WTC11 (cell line): ENCODE results near the gene SPRR2A.

Source experiments
- ERG ChIP-seq: fragments of 250-450 bp; sonication (Bioruptor Pico); IDR thresholded peaks from 2 replicates; pipeline ENCODE4 v1.8.0; 2021; ENCODE audit warnings: mild to moderate bottlenecking
- ESRRA ChIP-seq: sonication (generic); formaldehyde crosslinking; IDR thresholded peaks from 2 replicates; pipeline ENCODE4 v1.8.1; 2022; ENCODE audit warnings: mild to moderate bottlenecking, missing genetic modification reagents, borderline replicate concordance
- MAX ChIP-seq: sonication (generic); formaldehyde crosslinking; IDR thresholded peaks from 2 replicates; pipeline ENCODE4 v1.8.0; 2022; ENCODE audit warnings: mild to moderate bottlenecking, missing genetic modification reagents
- TCF7 ChIP-seq: sonication (generic); formaldehyde crosslinking; IDR thresholded peaks from 2 replicates; pipeline ENCODE4 v1.8.0; 2022; ENCODE audit warnings: mild to moderate bottlenecking, low read depth, missing genetic modification reagents, moderate library complexity
- USF1 ChIP-seq: sonication (generic); formaldehyde crosslinking; IDR thresholded peaks from 2 replicates; pipeline ENCODE4 v1.8.0; 2022; ENCODE audit warnings: mild to moderate bottlenecking, missing genetic modification reagents

GRCh38 chr1:153087652-153088051 lies 30.3 kb upstream of the SPRR2A start:
- no peak for TF ChIP-seq MAX (CRISPR knock-in tag)
- no peak for TF ChIP-seq ESRRA (CRISPR knock-in tag)
- no peak for TF ChIP-seq TCF7 (CRISPR knock-in tag)
- no peak for TF ChIP-seq USF1 (CRISPR knock-in tag)
- no peak for TF ChIP-seq ERG
